K562 (cell line): ENCODE results near the gene ABAT. TPM values are rescaled to one million over a fixed set of nuclear protein-coding genes. Genes with fewer than 3 reads are reported as not detected.

Experiments
- ATAC-seq: fragments of 200-7000 bp; cut with Tn5 transposase; 3 replicates; pipeline ENCODE4 v1.9.1; 2020; ENCODE audit warnings: moderate library complexity
- BruUV-seq: library from RNA; stranded (reverse); fragments of 400-500 nt; replicated peaks from 2 replicates; lab custom pipeline; 2021; lab: Mats Ljungman, UMichigan
- CTCF ChIA-PET: fragments of 300-600 bp; formaldehyde crosslinking; extraction: SDS; loops from one replicate; lab custom pipeline; 2021; ENCODE audit warnings: low intra/inter-chr PET ratio; lab: Yijun Ruan, JAX
- POLR2A ChIA-PET: fragments of 300-600, 350-650 bp; sonication (Branson Sonifier 250); formaldehyde crosslinking; extraction: SDS; loops from one replicate; lab custom pipeline; 2021; ENCODE audit warnings: antibody characterized with exemption, inconsistent platforms; lab: Yijun Ruan, JAX
- DNase-seq, 4 experiments: peaks; one replicate each; pipeline versions ENCODE4 v3.0.0 to v3.0.0-alpha.2; 2011 to 2018; ENCODE audit warnings: low spot score in 3 of 4, mixed read lengths in 3 of 4; ENCODE audit errors: extremely low read depth in 1 of 4
- FAIRE-seq: peaks from 2 replicates; lab custom pipeline; 2011; peaks lifted over from hg19 to GRCh38; lab: Jason Lieb, UNC
- H2AFZ ChIP-seq: 2 replicates; pipeline ENCODE4 v1.6.0; 2011; ENCODE audit warnings: low read depth, low read length, control low read depth, inconsistent platforms
- H3K27ac ChIP-seq: fragments of 200-600 bp; 3 replicates; pipeline ENCODE4 v1.8.0; 2011; ENCODE audit warnings: low read depth, mild to moderate bottlenecking, control low read depth, inconsistent platforms, low read length, moderate library complexity, mixed read lengths; ENCODE audit errors: extremely low read depth
- H3K27me3 ChIP-seq, 2 experiments: fragments of 300-600 bp in 1 of 2; 2 replicates in 1 of 2; 3 replicates in 1 of 2; pipeline versions ENCODE4 v1.6.0 to v1.8.0; 2011; ENCODE audit warnings: inconsistent platforms in 2 of 2, low read length in 2 of 2, mild to moderate bottlenecking in 1 of 2, mixed read lengths in 1 of 2, moderate library complexity in 1 of 2; ENCODE audit not compliant: control insufficient read depth in 2 of 2, insufficient read depth in 2 of 2
- H3K36me3 ChIP-seq: fragments of 300-600 bp; 3 replicates; pipeline ENCODE4 v1.8.0; 2011; ENCODE audit warnings: mild to moderate bottlenecking, low read length, inconsistent platforms; ENCODE audit not compliant: control insufficient read depth, insufficient read depth
- H3K4me1 ChIP-seq, 2 experiments: fragments of 200-600 bp in 1 of 2; replicated peaks in 1 of 2; 2 replicates in 1 of 2; 3 replicates in 1 of 2; pipeline versions ENCODE4 v1.5.1 to v1.8.0; 2011; ENCODE audit warnings: inconsistent platforms in 2 of 2, low read length in 2 of 2, mild to moderate bottlenecking in 1 of 2, mixed read lengths in 1 of 2, moderate library complexity in 1 of 2; ENCODE audit not compliant: control insufficient read depth in 2 of 2, insufficient read depth in 2 of 2
- H3K4me2 ChIP-seq: 2 replicates; pipeline ENCODE4 v1.6.1; 2011; ENCODE audit warnings: low read length, control low read depth, inconsistent platforms, mixed read lengths; ENCODE audit not compliant: insufficient read depth
- H3K4me3 ChIP-seq: fragments of 200-600 bp; sonication (generic), shearing (Covaris generic); 2 replicates; pipeline ENCODE4 v1.5.1; 2016; ENCODE audit warnings: control low read depth, inconsistent platforms
- H3K79me2 ChIP-seq: fragments of 200-600 bp; 3 replicates; pipeline ENCODE4 v1.8.0; 2011; ENCODE audit warnings: low read length, inconsistent platforms; ENCODE audit not compliant: control insufficient read depth, insufficient read depth
- H3K9ac ChIP-seq, 2 experiments: 2 replicates each; pipeline versions ENCODE4 v1.6.0 to v1.6.1; 2011; ENCODE audit warnings: low read depth in 2 of 2, low read length in 2 of 2, control low read depth in 1 of 2, inconsistent platforms in 1 of 2, mild to moderate bottlenecking in 1 of 2, mixed read lengths in 1 of 2; ENCODE audit not compliant: insufficient read depth in 1 of 2
- H3K9me1 ChIP-seq: one replicate; pipeline ENCODE4 v1.6.0; 2011; ENCODE audit warnings: inconsistent platforms, mild to moderate bottlenecking, low read length, moderate library complexity; ENCODE audit not compliant: control insufficient read depth, insufficient read depth
- H3K9me3 ChIP-seq: replicated peaks from 2 replicates; pipeline ENCODE4 v1.5.1; 2011; ENCODE audit warnings: low read depth, low read length, inconsistent platforms; ENCODE audit not compliant: control insufficient read depth, insufficient read depth
- H4K20me1 ChIP-seq: replicated peaks from 2 replicates; pipeline ENCODE4 v1.6.1; 2011; ENCODE audit warnings: low read length, inconsistent platforms, mixed read lengths; ENCODE audit not compliant: control insufficient read depth, insufficient read depth
- ARID2 ChIP-seq: fragments of 450-650 bp; IDR thresholded peaks from 2 replicates; pipeline ENCODE4 v1.6.1; 2017; ENCODE audit warnings: antibody characterized with exemption, mild to moderate bottlenecking
- CBX2 ChIP-seq: fragments of 200-600 bp; sonication (generic); IDR thresholded peaks from one replicate; pipeline ENCODE4 v1.6.1; 2012; ENCODE audit warnings: mild to moderate bottlenecking, low read length, inconsistent platforms; ENCODE audit not compliant: insufficient read depth, poor library complexity, severe bottlenecking
- PML ChIP-seq: IDR thresholded peaks from 2 replicates; pipeline ENCODE4 v1.6.1; 2012; ENCODE audit warnings: low read length, inconsistent platforms
- STAG1 ChIP-seq: sonication (generic); formaldehyde crosslinking; IDR thresholded peaks from 2 replicates; pipeline ENCODE4 v1.5.0; 2020; ENCODE audit warnings: missing genetic modification reagents, borderline replicate concordance
- WGBS: fragments of 100-300 bp; shearing (Covaris generic); methylation state at CpG from one replicate; pipeline ENCODE4 v1.1.6; 2016; ENCODE audit warnings: low coverage, mixed read lengths; ENCODE audit not compliant: insufficient coverage; ENCODE audit errors: missing lambda C conversion rate; 5-methylcytosine and 5-hydroxymethylcytosine counted together
- in situ Hi-C: fragments of 300-500 bp; cut with MboI; formaldehyde crosslinking; loops from 4 replicates; pipeline ENCODE4 v1.15.0; 2018; ENCODE audit warnings: inconsistent platforms, mixed read lengths
- intact Hi-C: fragments of 100-400 bp; cut with micrococcal nuclease; formaldehyde crosslinking; loops from 2 replicates; pipeline ENCODE4 v1.14.2; 2022
- polyA plus RNA-seq, 8 experiments: library from polyadenylated mRNA; depleted of rRNA in 4 of 8; stranded (reverse) in 5 of 8; unstranded in 3 of 8; fragments of >200 nt; fragmentation: Nextera tagmentation in 2 of 8; fragmentation: Illumina TruSeq in 1 of 8; extraction: Ambion mirVana in 2 of 8; extraction: Trizol in 1 of 8; gene quantifications; 2 replicates each; pipeline versions ENCODE4 v1.2.1 to v1.2.3, GENCODE V29; 2011 to 2014; ENCODE audit warnings: inconsistent platforms in 1 of 8, missing spikeins in 1 of 8
- total RNA-seq, 7 experiments: library from RNA; depleted of rRNA in 6 of 7; stranded (reverse); fragments of >200 nt in 6 of 7; fragmentation: Illumina TruSeq in 2 of 7; extraction: Trizol in 2 of 7; gene quantifications; 2 replicates each; pipeline versions ENCODE4 v1.2.1 to v1.2.3, GENCODE V29; 2011 to 2021; ENCODE audit warnings: low replicate concordance in 1 of 7
- TF ChIP-seq, protein P1 (sequence below), 2 experiments: fragments of 450-650 bp in 1 of 2; sonication (generic) in 1 of 2; formaldehyde crosslinking in 1 of 2; IDR thresholded peaks; 2 replicates each; pipeline versions ENCODE4 v1.7.1 to v1.9.0; 2016 to 2022; ENCODE audit warnings: inconsistent platforms in 1 of 2, mild to moderate bottlenecking in 1 of 2, missing genetic modification reagents in 1 of 2
- TF ChIP-seq, protein P2 (sequence below), 3 experiments: IDR thresholded peaks in 2 of 3; conservative IDR thresholded peaks in 1 of 3; 2 replicates each; pipeline ENCODE4 v1.5.1; 2011 to 2012; ENCODE audit warnings: low read length in 3 of 3, mild to moderate bottlenecking in 3 of 3, control low read depth in 2 of 3, improper control_type of control experiment in 1 of 3, inconsistent platforms in 1 of 3, low read depth in 1 of 3, mixed read lengths in 1 of 3, moderate library complexity in 1 of 3; ENCODE audit not compliant: insufficient read depth in 2 of 3
- TF ChIP-seq, protein P3 (sequence below): sonication (generic); formaldehyde crosslinking; IDR thresholded peaks from 2 replicates; pipeline ENCODE4 v1.8.0; 2022; ENCODE audit warnings: missing genetic modification reagents, mild to moderate bottlenecking, borderline replicate concordance

Gene ABAT
- total and polyA plus RNA-seq, 9 of the 15 experiments (the other 6 are each of a cell fraction or from before 2014, with no cell fraction given), result 0.01 to 0.49 (median 0.10) TPM

DNA sequence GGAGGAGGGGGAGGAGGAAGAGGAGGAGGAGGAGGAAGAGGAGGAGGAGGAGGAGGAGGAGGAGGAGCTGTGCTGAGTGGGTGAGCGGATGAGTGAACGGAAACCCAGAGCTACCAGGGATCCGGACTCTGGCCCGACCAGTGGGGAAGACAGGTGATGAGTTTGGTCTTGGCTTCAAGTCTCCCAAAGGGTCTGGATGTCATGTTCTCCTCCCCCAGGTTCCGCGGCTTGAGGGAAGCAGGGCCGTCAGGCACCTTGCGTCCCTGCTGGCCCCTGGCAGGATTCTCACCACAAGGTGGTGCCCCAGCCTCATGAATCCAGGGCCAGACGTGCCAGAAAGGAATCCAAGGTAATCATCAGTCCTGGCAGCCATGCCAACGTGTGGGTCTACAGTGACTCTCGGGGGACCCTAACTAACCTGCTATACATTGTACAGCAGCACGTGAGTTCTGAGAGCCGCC lies 13.5 kb upstream of the ABAT start:
- Histone ChIP-seq H3K4me2 (no peak overlapping the region), H3K9me3 (no peaks in the 10 kb centered on the region), H3K9ac (no peak overlapping the region), H3K79me2 (no peaks in the 10 kb centered on the region), H3K27me3 (peaks cover 4 to 18% of the 10 kb centered on the region in 2 experiments; a peak in 2 of 5 replicates), H3K36me3 (no peaks in the 10 kb centered on the region), H3K9me1 (no peaks in the 10 kb centered on the region), H4K20me1 (peaks cover 2% of the 10 kb centered on the region), H2AFZ (no peak overlapping the region), H3K4me1 (no peaks in the 10 kb centered on the region), H3K27ac (no peak overlapping the region), H3K4me3 (no peak overlapping the region)
- 5% methylated on average over 8 of the region's 13 CpGs for WGBS
- CTCF ChIA-PET, result interaction anchor here (0.9 to 1.3 kb wide), 4 partner anchors 94 to 221 kb away, joined by 3 to 7 read pairs (median 4); partner anchors contain the start of gene LITAFD
- POLR2A ChIA-PET, result no interaction called here
- no TSS peak for BruUV-seq
- peak; percentile 77 for FAIRE-seq
- DNase-seq, result peak; percentile 36 to 65 (median 48)
- intact Hi-C loops (loop anchor here (1.0 kb wide), 1 partner anchor 219 kb away; no protein-coding TSS in a partner anchor), in situ Hi-C loops (loop anchor here (10.0 kb wide), 1 partner anchor 354 kb away; no protein-coding TSS in a partner anchor)
- ATAC-seq, result peak; percentile 91
- TF ChIP-seq ARID2, result peak; percentile 46; the same call in 1 of the 2 replicates
- TF ChIP-seq, protein P1, sequence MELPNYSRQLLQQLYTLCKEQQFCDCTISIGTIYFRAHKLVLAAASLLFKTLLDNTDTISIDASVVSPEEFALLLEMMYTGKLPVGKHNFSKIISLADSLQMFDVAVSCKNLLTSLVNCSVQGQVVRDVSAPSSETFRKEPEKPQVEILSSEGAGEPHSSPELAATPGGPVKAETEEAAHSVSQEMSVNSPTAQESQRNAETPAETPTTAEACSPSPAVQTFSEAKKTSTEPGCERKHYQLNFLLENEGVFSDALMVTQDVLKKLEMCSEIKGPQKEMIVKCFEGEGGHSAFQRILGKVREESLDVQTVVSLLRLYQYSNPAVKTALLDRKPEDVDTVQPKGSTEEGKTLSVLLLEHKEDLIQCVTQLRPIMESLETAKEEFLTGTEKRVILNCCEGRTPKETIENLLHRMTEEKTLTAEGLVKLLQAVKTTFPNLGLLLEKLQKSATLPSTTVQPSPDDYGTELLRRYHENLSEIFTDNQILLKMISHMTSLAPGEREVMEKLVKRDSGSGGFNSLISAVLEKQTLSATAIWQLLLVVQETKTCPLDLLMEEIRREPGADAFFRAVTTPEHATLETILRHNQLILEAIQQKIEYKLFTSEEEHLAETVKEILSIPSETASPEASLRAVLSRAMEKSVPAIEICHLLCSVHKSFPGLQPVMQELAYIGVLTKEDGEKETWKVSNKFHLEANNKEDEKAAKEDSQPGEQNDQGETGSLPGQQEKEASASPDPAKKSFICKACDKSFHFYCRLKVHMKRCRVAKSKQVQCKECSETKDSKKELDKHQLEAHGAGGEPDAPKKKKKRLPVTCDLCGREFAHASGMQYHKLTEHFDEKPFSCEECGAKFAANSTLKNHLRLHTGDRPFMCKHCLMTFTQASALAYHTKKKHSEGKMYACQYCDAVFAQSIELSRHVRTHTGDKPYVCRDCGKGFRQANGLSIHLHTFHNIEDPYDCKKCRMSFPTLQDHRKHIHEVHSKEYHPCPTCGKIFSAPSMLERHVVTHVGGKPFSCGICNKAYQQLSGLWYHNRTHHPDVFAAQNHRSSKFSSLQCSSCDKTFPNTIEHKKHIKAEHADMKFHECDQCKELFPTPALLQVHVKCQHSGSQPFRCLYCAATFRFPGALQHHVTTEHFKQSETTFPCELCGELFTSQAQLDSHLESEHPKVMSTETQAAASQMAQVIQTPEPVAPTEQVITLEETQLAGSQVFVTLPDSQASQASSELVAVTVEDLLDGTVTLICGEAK (IDR thresholded peaks at IDR 0.05), result no peak
- TF ChIP-seq, protein P1 (CRISPR knock-in tag; IDR thresholded peaks at IDR 0.05), result no peak
- TF ChIP-seq, protein P2, sequence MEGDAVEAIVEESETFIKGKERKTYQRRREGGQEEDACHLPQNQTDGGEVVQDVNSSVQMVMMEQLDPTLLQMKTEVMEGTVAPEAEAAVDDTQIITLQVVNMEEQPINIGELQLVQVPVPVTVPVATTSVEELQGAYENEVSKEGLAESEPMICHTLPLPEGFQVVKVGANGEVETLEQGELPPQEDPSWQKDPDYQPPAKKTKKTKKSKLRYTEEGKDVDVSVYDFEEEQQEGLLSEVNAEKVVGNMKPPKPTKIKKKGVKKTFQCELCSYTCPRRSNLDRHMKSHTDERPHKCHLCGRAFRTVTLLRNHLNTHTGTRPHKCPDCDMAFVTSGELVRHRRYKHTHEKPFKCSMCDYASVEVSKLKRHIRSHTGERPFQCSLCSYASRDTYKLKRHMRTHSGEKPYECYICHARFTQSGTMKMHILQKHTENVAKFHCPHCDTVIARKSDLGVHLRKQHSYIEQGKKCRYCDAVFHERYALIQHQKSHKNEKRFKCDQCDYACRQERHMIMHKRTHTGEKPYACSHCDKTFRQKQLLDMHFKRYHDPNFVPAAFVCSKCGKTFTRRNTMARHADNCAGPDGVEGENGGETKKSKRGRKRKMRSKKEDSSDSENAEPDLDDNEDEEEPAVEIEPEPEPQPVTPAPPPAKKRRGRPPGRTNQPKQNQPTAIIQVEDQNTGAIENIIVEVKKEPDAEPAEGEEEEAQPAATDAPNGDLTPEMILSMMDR (IDR thresholded peaks at IDR 0.05 in 2 of 3, conservative IDR thresholded peaks at IDR 0.05 in 1 of 3; ENCODE audit: insufficient read depth in 2 of 3, low read depth in 1 of 3, low read length in 3 of 3), result peak; percentile 71 to 72 (median 71)
- TF ChIP-seq STAG1 (CRISPR knock-in tag), result peak; percentile 78; the same call in 1 of the 2 replicates
- TF ChIP-seq CBX2, result no peak
- TF ChIP-seq PML, result no peak
- TF ChIP-seq, protein P3, sequence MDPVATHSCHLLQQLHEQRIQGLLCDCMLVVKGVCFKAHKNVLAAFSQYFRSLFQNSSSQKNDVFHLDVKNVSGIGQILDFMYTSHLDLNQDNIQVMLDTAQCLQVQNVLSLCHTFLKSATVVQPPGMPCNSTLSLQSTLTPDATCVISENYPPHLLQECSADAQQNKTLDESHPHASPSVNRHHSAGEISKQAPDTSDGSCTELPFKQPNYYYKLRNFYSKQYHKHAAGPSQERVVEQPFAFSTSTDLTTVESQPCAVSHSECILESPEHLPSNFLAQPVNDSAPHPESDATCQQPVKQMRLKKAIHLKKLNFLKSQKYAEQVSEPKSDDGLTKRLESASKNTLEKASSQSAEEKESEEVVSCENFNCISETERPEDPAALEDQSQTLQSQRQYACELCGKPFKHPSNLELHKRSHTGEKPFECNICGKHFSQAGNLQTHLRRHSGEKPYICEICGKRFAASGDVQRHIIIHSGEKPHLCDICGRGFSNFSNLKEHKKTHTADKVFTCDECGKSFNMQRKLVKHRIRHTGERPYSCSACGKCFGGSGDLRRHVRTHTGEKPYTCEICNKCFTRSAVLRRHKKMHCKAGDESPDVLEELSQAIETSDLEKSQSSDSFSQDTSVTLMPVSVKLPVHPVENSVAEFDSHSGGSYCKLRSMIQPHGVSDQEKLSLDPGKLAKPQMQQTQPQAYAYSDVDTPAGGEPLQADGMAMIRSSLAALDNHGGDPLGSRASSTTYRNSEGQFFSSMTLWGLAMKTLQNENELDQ (CRISPR knock-in tag), result no peak
